ENCODE measurements around the gene NDUFS8.

Gene NDUFS8

DNA sequence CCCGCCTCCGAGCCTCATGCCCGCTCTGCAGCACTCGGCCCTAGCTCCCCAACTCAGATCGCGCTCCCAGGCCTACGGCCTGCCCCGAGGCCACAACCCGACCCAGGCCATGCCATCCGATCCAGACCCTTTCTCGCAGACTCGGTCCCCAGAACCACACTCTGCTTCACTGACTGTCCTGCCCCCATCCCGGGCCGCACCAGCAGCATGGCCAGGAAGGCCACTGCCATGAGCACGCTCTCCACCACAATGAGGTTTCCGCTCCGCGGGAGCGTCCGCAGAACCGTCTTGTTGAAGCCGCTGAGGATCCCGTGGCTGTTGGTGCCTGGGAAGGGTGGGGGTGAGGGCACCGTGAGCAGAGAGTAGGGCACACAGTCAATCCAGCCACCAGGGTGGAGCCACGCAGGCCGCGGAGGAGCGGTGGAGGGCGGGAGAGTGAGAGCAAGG, 33.0 kb upstream of the NDUFS8 start:
- Histone ChIP-seq H3K4me3 (ENCODE audit: control insufficient read depth in 1 of 7, extremely low read depth in 1 of 7, insufficient read depth in 4 of 7, low read depth in 2 of 7, low read length in 6 of 7) (no peak overlapping the region), H3K9me3 (ENCODE audit: control extremely low read depth in 1 of 5, control insufficient read depth in 4 of 5, insufficient read depth in 2 of 5, low read depth in 1 of 5, low read length in 4 of 5) (no peaks in the 10 kb centered on the region), H3K4me1 (ENCODE audit: control extremely low read depth in 1 of 4, control insufficient read depth in 4 of 4, insufficient read depth in 4 of 4, low read length in 3 of 4) (peaks cover 0 to 46% (median 13%) of the 10 kb centered on the region in 4 experiments), H3K36me3 (ENCODE audit: control insufficient read depth in 4 of 4, insufficient read depth in 4 of 4, low read length in 3 of 4) (peaks cover 0 to 3% (median 0%) of the 10 kb centered on the region in 4 experiments), H3K27me3 (replicated peaks in 2 of 5; ENCODE audit: control insufficient read depth in 4 of 5, insufficient read depth in 5 of 5, low read length in 4 of 5) (no peaks in the 10 kb centered on the region), H3K27ac (ENCODE audit: insufficient read depth in 1 of 2, low read depth in 1 of 2, low read length in 2 of 2, poor library complexity in 1 of 2, severe bottlenecking in 2 of 2) (no peak overlapping the region)
- WGBS (ENCODE audit: insufficient coverage), result 98% methylated on average over 29 of the region's 29 CpGs
- peak in 1 of 3 donors; percentile 12 for DNase-seq
- POLR2A ChIA-PET, result no interaction called here
- CTCF ChIA-PET, result no interaction called here

DNA sequence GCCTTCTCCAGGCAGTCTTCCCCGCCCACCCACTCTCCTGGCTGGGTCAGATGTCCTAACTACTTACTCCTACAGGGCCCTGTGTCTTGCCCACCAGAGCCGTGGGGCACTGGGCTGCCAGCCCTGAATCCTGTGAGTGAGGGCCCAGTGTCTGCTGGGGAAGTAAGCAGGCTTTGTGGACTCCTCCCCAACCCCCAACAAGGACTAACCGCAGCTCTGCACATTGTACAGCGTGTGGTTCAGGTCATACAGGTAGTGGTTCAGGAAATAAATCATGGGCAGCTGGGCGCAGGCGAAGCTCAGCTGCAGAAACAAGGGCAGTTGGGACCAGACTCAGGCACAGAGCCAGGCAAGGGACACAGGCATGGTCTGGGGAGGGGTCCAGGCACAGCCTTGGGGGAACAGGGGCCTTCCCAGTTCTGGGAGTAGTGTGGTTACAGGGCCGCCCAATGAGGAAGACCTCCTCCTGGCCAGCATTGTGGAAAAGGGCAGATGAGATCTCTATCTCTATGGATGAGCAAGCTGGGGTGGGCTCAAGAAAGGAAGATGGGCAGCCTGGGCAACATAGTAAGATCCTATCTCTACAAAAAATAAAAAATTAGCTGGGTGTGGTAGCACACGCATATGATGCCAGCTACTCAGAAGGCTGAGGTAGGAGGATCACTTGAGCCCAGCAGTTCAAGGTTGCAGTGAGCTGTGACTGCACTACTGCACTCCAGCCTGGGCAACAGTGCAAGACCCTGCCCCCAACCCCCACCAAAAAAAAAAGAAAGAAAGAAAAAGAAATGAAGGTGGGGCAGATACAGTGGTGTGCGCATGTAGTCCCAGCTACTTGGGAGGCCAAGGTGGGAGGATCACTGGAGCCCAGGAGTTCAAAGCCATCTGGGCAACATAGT, 32.1 kb upstream of the NDUFS8 start:
- POLR2A ChIA-PET, result no interaction called here
- Histone ChIP-seq H3K27me3 (replicated peaks in 2 of 5; ENCODE audit: control insufficient read depth in 4 of 5, insufficient read depth in 5 of 5, low read length in 4 of 5) (no peaks in the 10 kb centered on the region), H3K36me3 (ENCODE audit: control insufficient read depth in 4 of 4, insufficient read depth in 4 of 4, low read length in 3 of 4) (peaks cover 0 to 3% (median 0%) of the 10 kb centered on the region in 4 experiments), H3K9me3 (ENCODE audit: control extremely low read depth in 1 of 5, control insufficient read depth in 4 of 5, insufficient read depth in 2 of 5, low read depth in 1 of 5, low read length in 4 of 5) (no peaks in the 10 kb centered on the region), H3K4me1 (ENCODE audit: control extremely low read depth in 1 of 4, control insufficient read depth in 4 of 4, insufficient read depth in 4 of 4, low read length in 3 of 4) (peaks cover 0 to 53% (median 22%) of the 10 kb centered on the region in 4 experiments), H3K27ac (ENCODE audit: insufficient read depth in 1 of 2, low read depth in 1 of 2, low read length in 2 of 2, poor library complexity in 1 of 2, severe bottlenecking in 2 of 2) (no peak overlapping the region), H3K4me3 (ENCODE audit: control insufficient read depth in 1 of 7, extremely low read depth in 1 of 7, insufficient read depth in 4 of 7, low read depth in 2 of 7, low read length in 6 of 7) (no peak overlapping the region)
- DNase-seq, result peak in 2 of 3 donors; percentile 66 to 78
- CTCF ChIA-PET, result interaction anchor here (1.5 kb wide), 2 partner anchors 10 to 12 kb away, joined by 3 to 10 read pairs; no protein-coding TSS in a partner anchor
- WGBS (ENCODE audit: insufficient coverage), result 54% methylated on average over 5 of the region's 9 CpGs

DNA sequence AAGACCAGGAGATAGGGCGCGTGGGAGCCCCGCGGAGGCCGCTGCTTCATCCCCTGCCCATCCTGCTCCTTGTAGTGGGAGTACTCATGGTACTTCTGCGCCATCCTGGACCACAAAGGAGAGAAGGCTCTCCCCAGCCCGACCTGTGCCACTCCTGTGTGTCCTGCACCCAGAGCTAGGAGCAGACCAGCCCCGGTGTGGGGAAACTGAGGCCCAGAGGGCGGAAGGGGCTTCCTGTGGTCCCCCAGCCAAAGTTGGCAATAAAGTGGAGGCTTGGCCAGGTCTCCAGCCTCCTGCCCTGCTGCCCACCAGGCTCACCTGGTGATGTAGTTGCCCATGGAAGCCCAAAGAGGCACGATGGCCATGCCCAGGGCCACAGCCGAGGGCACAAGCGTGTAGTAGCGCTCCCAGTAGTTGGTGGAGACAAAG, 31.3 kb upstream of the NDUFS8 start:
- Histone ChIP-seq H3K4me1 (ENCODE audit: control extremely low read depth in 1 of 4, control insufficient read depth in 4 of 4, insufficient read depth in 4 of 4, low read length in 3 of 4) (peaks cover 0 to 54% (median 25%) of the 10 kb centered on the region in 4 experiments), H3K36me3 (ENCODE audit: control insufficient read depth in 4 of 4, insufficient read depth in 4 of 4, low read length in 3 of 4) (peaks cover 0 to 3% (median 0%) of the 10 kb centered on the region in 4 experiments), H3K27me3 (replicated peaks in 2 of 5; ENCODE audit: control insufficient read depth in 4 of 5, insufficient read depth in 5 of 5, low read length in 4 of 5) (no peaks in the 10 kb centered on the region), H3K27ac (ENCODE audit: insufficient read depth in 1 of 2, low read depth in 1 of 2, low read length in 2 of 2, poor library complexity in 1 of 2, severe bottlenecking in 2 of 2) (no peak overlapping the region), H3K4me3 (ENCODE audit: control insufficient read depth in 1 of 7, extremely low read depth in 1 of 7, insufficient read depth in 4 of 7, low read depth in 2 of 7, low read length in 6 of 7) (no peak overlapping the region), H3K9me3 (ENCODE audit: control extremely low read depth in 1 of 5, control insufficient read depth in 4 of 5, insufficient read depth in 2 of 5, low read depth in 1 of 5, low read length in 4 of 5) (no peaks in the 10 kb centered on the region)
- over 99% methylated on average over 12 of the region's 13 CpGs for WGBS (ENCODE audit: insufficient coverage)
- ChIA-PET POLR2A (no interaction called here), CTCF (interaction anchor here (1.5 kb wide), 2 partner anchors 9 to 12 kb away, joined by 3 to 10 read pairs; no protein-coding TSS in a partner anchor)
- DNase-seq, result no peak

DNA sequence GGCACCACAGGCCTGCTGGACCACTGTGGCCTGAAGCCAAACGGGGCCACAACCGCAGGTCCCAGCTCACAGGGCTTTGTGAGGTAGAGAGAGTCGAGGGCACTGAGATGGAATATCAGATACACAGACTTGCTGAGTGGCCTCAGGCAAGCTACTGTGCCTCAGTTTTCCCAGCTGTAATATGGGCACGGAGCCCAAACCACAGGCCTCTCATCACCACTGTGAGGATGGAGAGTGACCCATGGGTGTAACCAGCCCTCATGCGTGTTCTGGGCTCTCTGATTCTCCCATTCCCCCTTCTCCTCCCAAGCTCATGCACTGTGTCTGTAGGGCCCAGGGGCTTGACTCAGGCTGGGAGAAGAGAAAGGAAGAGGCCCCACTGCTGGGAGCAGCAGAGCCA, 30.8 kb upstream of the NDUFS8 start:
- no peaks in the 10 kb centered on the region for H3K9me3 ChIP-seq (ENCODE audit: control extremely low read depth in 1 of 5, control insufficient read depth in 4 of 5, insufficient read depth in 2 of 5, low read depth in 1 of 5, low read length in 4 of 5)
- no peak overlapping the region for H3K27ac ChIP-seq (ENCODE audit: insufficient read depth in 1 of 2, low read depth in 1 of 2, low read length in 2 of 2, poor library complexity in 1 of 2, severe bottlenecking in 2 of 2)
- CTCF ChIA-PET, result interaction anchor here (1.5 kb wide), 1 partner anchor 11 kb away, joined by 3 read pairs; no protein-coding TSS in a partner anchor
- H3K4me3 ChIP-seq (ENCODE audit: control insufficient read depth in 1 of 7, extremely low read depth in 1 of 7, insufficient read depth in 4 of 7, low read depth in 2 of 7, low read length in 6 of 7), result no peak overlapping the region
- peaks cover 0 to 59% (median 30%) of the 10 kb centered on the region in 4 experiments for H3K4me1 ChIP-seq (ENCODE audit: control extremely low read depth in 1 of 4, control insufficient read depth in 4 of 4, insufficient read depth in 4 of 4, low read length in 3 of 4)
- WGBS (ENCODE audit: insufficient coverage), result 96% methylated on average over 4 of the region's 5 CpGs
- POLR2A ChIA-PET, result no interaction called here
- DNase-seq, result no peak
- no peaks in the 10 kb centered on the region for H3K27me3 ChIP-seq (replicated peaks in 2 of 5; ENCODE audit: control insufficient read depth in 4 of 5, insufficient read depth in 5 of 5, low read length in 4 of 5)
- H3K36me3 ChIP-seq (ENCODE audit: control insufficient read depth in 4 of 4, insufficient read depth in 4 of 4, low read length in 3 of 4), result peaks cover 0 to 3% (median 0%) of the 10 kb centered on the region in 4 experiments

DNA sequence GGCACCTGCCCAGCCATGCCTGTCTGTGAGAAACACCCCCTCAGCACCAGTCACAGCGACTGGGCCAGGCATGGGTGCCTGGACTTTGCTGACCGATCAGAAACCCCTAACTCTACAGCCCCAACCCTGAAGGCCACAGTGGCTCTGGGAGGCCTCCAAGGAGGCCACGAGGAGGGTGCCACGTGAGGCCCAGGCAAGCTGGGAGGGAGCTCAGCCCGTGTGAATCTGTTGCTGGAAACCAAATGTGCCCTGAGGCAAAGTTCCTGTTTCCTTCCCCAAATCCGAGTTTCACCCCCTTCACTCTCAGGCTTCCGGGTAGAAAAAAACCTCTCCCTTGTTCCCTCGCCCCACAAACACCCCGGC, 27.9 kb upstream of the NDUFS8 start:
- H3K36me3 ChIP-seq (ENCODE audit: control insufficient read depth in 4 of 4, insufficient read depth in 4 of 4, low read length in 3 of 4), result no peaks in the 10 kb centered on the region
- peak in 2 of 3 donors; percentile 20 to 37 for DNase-seq
- no peaks in the 10 kb centered on the region for H3K27me3 ChIP-seq (replicated peaks in 2 of 5; ENCODE audit: control insufficient read depth in 4 of 5, insufficient read depth in 5 of 5, low read length in 4 of 5)
- peaks cover 0 to 68% (median 43%) of the 10 kb centered on the region in 4 experiments for H3K4me1 ChIP-seq (ENCODE audit: control extremely low read depth in 1 of 4, control insufficient read depth in 4 of 4, insufficient read depth in 4 of 4, low read length in 3 of 4)
- 31% methylated on average over 6 of the region's 9 CpGs for WGBS (ENCODE audit: insufficient coverage)
- H3K9me3 ChIP-seq (ENCODE audit: control extremely low read depth in 1 of 5, control insufficient read depth in 4 of 5, insufficient read depth in 2 of 5, low read depth in 1 of 5, low read length in 4 of 5), result no peaks in the 10 kb centered on the region
- H3K4me3 ChIP-seq (ENCODE audit: control insufficient read depth in 1 of 7, extremely low read depth in 1 of 7, insufficient read depth in 4 of 7, low read depth in 2 of 7, low read length in 6 of 7), result peak overlapping the region in 2 of 7 experiments; percentile 69 to 76
- no peak overlapping the region for H3K27ac ChIP-seq (ENCODE audit: insufficient read depth in 1 of 2, low read depth in 1 of 2, low read length in 2 of 2, poor library complexity in 1 of 2, severe bottlenecking in 2 of 2)
- ChIA-PET POLR2A (no interaction called here), CTCF (interaction anchor here (1.4 kb wide), 1 partner anchor 8 kb away, joined by 4 read pairs; no protein-coding TSS in a partner anchor)

DNA sequence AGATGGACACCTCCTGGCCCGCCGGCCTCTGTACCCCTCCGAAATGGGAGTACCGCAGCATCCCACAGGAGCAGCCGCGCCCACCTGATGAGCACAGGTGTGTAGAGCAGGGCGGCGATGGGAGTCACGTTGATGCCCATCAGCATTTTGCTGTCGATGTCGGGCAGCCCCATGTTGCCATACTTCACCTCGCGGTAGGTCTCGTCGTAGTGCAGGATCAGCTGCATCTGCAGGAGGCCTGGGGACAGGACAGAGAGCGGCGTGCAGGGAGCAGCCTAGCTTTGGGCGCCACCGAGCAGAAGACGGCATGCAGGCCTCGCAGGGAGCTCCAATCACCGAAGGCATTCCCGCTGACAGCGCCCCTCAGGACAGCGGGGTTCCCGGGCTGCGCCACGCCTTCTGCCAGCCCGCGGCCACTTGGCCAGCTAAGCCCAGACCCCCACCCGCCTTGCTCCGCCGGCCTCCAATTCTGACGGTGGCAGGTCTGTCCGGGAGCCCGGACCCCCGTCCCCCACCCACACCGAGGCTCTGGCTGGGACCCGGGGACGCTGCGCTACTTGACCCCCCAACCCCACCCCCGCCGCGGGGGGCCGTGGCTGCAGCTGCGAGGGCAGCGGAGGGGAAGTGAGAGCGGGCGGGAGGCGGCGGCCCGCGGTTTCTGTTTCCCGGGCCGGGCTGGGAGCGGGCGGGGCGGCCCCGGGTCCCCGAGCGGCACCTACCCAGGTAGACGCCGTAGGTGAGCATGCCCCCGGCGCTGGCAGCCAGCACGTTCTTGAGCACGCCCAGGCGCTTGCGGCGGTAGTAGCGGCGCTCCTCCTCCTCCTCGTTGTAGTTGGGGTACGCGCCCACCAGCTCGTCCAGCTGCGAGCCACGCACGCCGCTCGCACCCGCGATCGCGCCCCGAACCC, 27.3 kb upstream of the NDUFS8 start:
- no peaks in the 10 kb centered on the region for H3K36me3 ChIP-seq (ENCODE audit: control insufficient read depth in 4 of 4, insufficient read depth in 4 of 4, low read length in 3 of 4)
- H3K4me1 ChIP-seq (ENCODE audit: control extremely low read depth in 1 of 4, control insufficient read depth in 4 of 4, insufficient read depth in 4 of 4, low read length in 3 of 4), result peaks cover 0 to 68% (median 42%) of the 10 kb centered on the region in 4 experiments
- ChIA-PET CTCF (interaction anchor here (1.4 kb wide), 1 partner anchor 9 kb away, joined by 4 read pairs; no protein-coding TSS in a partner anchor), POLR2A (no interaction called here)
- DNase-seq, result peak in 2 of 3 donors; percentile 50 to 58
- no peaks in the 10 kb centered on the region for H3K27me3 ChIP-seq (replicated peaks in 2 of 5; ENCODE audit: control insufficient read depth in 4 of 5, insufficient read depth in 5 of 5, low read length in 4 of 5)
- peak overlapping the region; percentile 29 to 76 (median 48) for H3K4me3 ChIP-seq (ENCODE audit: control insufficient read depth in 1 of 7, extremely low read depth in 1 of 7, insufficient read depth in 4 of 7, low read depth in 2 of 7, low read length in 6 of 7)
- WGBS (ENCODE audit: insufficient coverage), result 14% methylated on average over 61 of the region's 86 CpGs
- no peak overlapping the region for H3K27ac ChIP-seq (ENCODE audit: insufficient read depth in 1 of 2, low read depth in 1 of 2, low read length in 2 of 2, poor library complexity in 1 of 2, severe bottlenecking in 2 of 2)
- H3K9me3 ChIP-seq (ENCODE audit: control extremely low read depth in 1 of 5, control insufficient read depth in 4 of 5, insufficient read depth in 2 of 5, low read depth in 1 of 5, low read length in 4 of 5), result no peaks in the 10 kb centered on the region

Measured in common myeloid progenitor, CD34-positive (primary cell).